K562 (cell line): ENCODE results near the gene FBLN7. TPM values are rescaled to one million over a fixed set of nuclear protein-coding genes. Genes with fewer than 3 reads are reported as not detected.

Experiments
- ATAC-seq: fragments of 200-7000 bp; cut with Tn5 transposase; 3 replicates; pipeline ENCODE4 v1.9.1; 2020; ENCODE audit warnings: moderate library complexity
- BruUV-seq: library from RNA; stranded (reverse); fragments of 400-500 nt; replicated peaks from 2 replicates; lab custom pipeline; 2021; lab: Mats Ljungman, UMichigan
- CTCF ChIA-PET: fragments of 300-600 bp; formaldehyde crosslinking; extraction: SDS; loops from one replicate; lab custom pipeline; 2021; ENCODE audit warnings: low intra/inter-chr PET ratio; lab: Yijun Ruan, JAX
- POLR2A ChIA-PET: fragments of 300-600, 350-650 bp; sonication (Branson Sonifier 250); formaldehyde crosslinking; extraction: SDS; loops from one replicate; lab custom pipeline; 2021; ENCODE audit warnings: antibody characterized with exemption, inconsistent platforms; lab: Yijun Ruan, JAX
- DNase-seq, 4 experiments: peaks; one replicate each; pipeline versions ENCODE4 v3.0.0 to v3.0.0-alpha.2; 2011 to 2018; ENCODE audit warnings: low spot score in 3 of 4, mixed read lengths in 3 of 4; ENCODE audit errors: extremely low read depth in 1 of 4
- FAIRE-seq: peaks from 2 replicates; lab custom pipeline; 2011; peaks lifted over from hg19 to GRCh38; lab: Jason Lieb, UNC
- H2AFZ ChIP-seq: 2 replicates; pipeline ENCODE4 v1.6.0; 2011; ENCODE audit warnings: low read depth, low read length, control low read depth, inconsistent platforms
- H3K27ac ChIP-seq: fragments of 200-600 bp; 3 replicates; pipeline ENCODE4 v1.8.0; 2011; ENCODE audit warnings: low read depth, mild to moderate bottlenecking, control low read depth, inconsistent platforms, low read length, moderate library complexity, mixed read lengths; ENCODE audit errors: extremely low read depth
- H3K27me3 ChIP-seq, 2 experiments: fragments of 300-600 bp in 1 of 2; 2 replicates in 1 of 2; 3 replicates in 1 of 2; pipeline versions ENCODE4 v1.6.0 to v1.8.0; 2011; ENCODE audit warnings: inconsistent platforms in 2 of 2, low read length in 2 of 2, mild to moderate bottlenecking in 1 of 2, mixed read lengths in 1 of 2, moderate library complexity in 1 of 2; ENCODE audit not compliant: control insufficient read depth in 2 of 2, insufficient read depth in 2 of 2
- H3K36me3 ChIP-seq: fragments of 300-600 bp; 3 replicates; pipeline ENCODE4 v1.8.0; 2011; ENCODE audit warnings: mild to moderate bottlenecking, low read length, inconsistent platforms; ENCODE audit not compliant: control insufficient read depth, insufficient read depth
- H3K4me1 ChIP-seq, 2 experiments: fragments of 200-600 bp in 1 of 2; replicated peaks in 1 of 2; 2 replicates in 1 of 2; 3 replicates in 1 of 2; pipeline versions ENCODE4 v1.5.1 to v1.8.0; 2011; ENCODE audit warnings: inconsistent platforms in 2 of 2, low read length in 2 of 2, mild to moderate bottlenecking in 1 of 2, mixed read lengths in 1 of 2, moderate library complexity in 1 of 2; ENCODE audit not compliant: control insufficient read depth in 2 of 2, insufficient read depth in 2 of 2
- H3K4me2 ChIP-seq: 2 replicates; pipeline ENCODE4 v1.6.1; 2011; ENCODE audit warnings: low read length, control low read depth, inconsistent platforms, mixed read lengths; ENCODE audit not compliant: insufficient read depth
- H3K4me3 ChIP-seq: fragments of 200-600 bp; sonication (generic), shearing (Covaris generic); 2 replicates; pipeline ENCODE4 v1.5.1; 2016; ENCODE audit warnings: control low read depth, inconsistent platforms
- H3K79me2 ChIP-seq: fragments of 200-600 bp; 3 replicates; pipeline ENCODE4 v1.8.0; 2011; ENCODE audit warnings: low read length, inconsistent platforms; ENCODE audit not compliant: control insufficient read depth, insufficient read depth
- H3K9ac ChIP-seq, 2 experiments: 2 replicates each; pipeline versions ENCODE4 v1.6.0 to v1.6.1; 2011; ENCODE audit warnings: low read depth in 2 of 2, low read length in 2 of 2, control low read depth in 1 of 2, inconsistent platforms in 1 of 2, mild to moderate bottlenecking in 1 of 2, mixed read lengths in 1 of 2; ENCODE audit not compliant: insufficient read depth in 1 of 2
- H3K9me1 ChIP-seq: one replicate; pipeline ENCODE4 v1.6.0; 2011; ENCODE audit warnings: inconsistent platforms, mild to moderate bottlenecking, low read length, moderate library complexity; ENCODE audit not compliant: control insufficient read depth, insufficient read depth
- H3K9me3 ChIP-seq: replicated peaks from 2 replicates; pipeline ENCODE4 v1.5.1; 2011; ENCODE audit warnings: low read depth, low read length, inconsistent platforms; ENCODE audit not compliant: control insufficient read depth, insufficient read depth
- H4K20me1 ChIP-seq: replicated peaks from 2 replicates; pipeline ENCODE4 v1.6.1; 2011; ENCODE audit warnings: low read length, inconsistent platforms, mixed read lengths; ENCODE audit not compliant: control insufficient read depth, insufficient read depth
- ELK3 ChIP-seq: fragments of 450-650 bp; formaldehyde crosslinking; IDR thresholded peaks from 2 replicates; pipeline ENCODE4 v1.4.0; 2020; ENCODE audit warnings: mild to moderate bottlenecking
- EP300 ChIP-seq: IDR thresholded peaks from 2 replicates; pipeline ENCODE4 v1.6.1; 2012; ENCODE audit warnings: low read length, improper control_type of control experiment
- HDAC2 ChIP-seq: fragments of 450-650 bp; IDR thresholded peaks from 2 replicates; pipeline ENCODE4 v1.6.1; 2016; ENCODE audit warnings: mild to moderate bottlenecking
- KDM1A ChIP-seq, 2 experiments: fragments of 450-650 bp; IDR thresholded peaks; 2 replicates each; pipeline ENCODE4 v1.6.1; 2016; ENCODE audit warnings: mild to moderate bottlenecking in 2 of 2
- SMARCA4 ChIP-seq: fragments of 450-650 bp; IDR thresholded peaks from 2 replicates; pipeline ENCODE4 v1.6.1; 2016
- TRIM24 ChIP-seq, 2 experiments: fragments of 450-650 bp; IDR thresholded peaks; 2 replicates each; pipeline ENCODE4 v1.6.1; 2016
- YY1 ChIP-seq, 3 experiments: IDR thresholded peaks; 2 replicates each; pipeline ENCODE4 v1.6.1; 2011; ENCODE audit warnings: low read length in 2 of 3, mild to moderate bottlenecking in 2 of 3, moderate library complexity in 2 of 3, borderline replicate concordance in 1 of 3, control low read depth in 1 of 3, low read depth in 1 of 3; ENCODE audit not compliant: insufficient read depth in 3 of 3, insufficient replicate concordance in 2 of 3, control insufficient read depth in 1 of 3, insufficient read length in 1 of 3; ENCODE audit errors: extremely low read depth in 1 of 3
- WGBS: fragments of 100-300 bp; shearing (Covaris generic); methylation state at CpG from one replicate; pipeline ENCODE4 v1.1.6; 2016; ENCODE audit warnings: low coverage, mixed read lengths; ENCODE audit not compliant: insufficient coverage; ENCODE audit errors: missing lambda C conversion rate; 5-methylcytosine and 5-hydroxymethylcytosine counted together
- in situ Hi-C: fragments of 300-500 bp; cut with MboI; formaldehyde crosslinking; loops from 4 replicates; pipeline ENCODE4 v1.15.0; 2018; ENCODE audit warnings: inconsistent platforms, mixed read lengths
- intact Hi-C: fragments of 100-400 bp; cut with micrococcal nuclease; formaldehyde crosslinking; loops from 2 replicates; pipeline ENCODE4 v1.14.2; 2022
- polyA plus RNA-seq, 8 experiments: library from polyadenylated mRNA; depleted of rRNA in 4 of 8; stranded (reverse) in 5 of 8; unstranded in 3 of 8; fragments of >200 nt; fragmentation: Nextera tagmentation in 2 of 8; fragmentation: Illumina TruSeq in 1 of 8; extraction: Ambion mirVana in 2 of 8; extraction: Trizol in 1 of 8; gene quantifications; 2 replicates each; pipeline versions ENCODE4 v1.2.1 to v1.2.3, GENCODE V29; 2011 to 2014; ENCODE audit warnings: inconsistent platforms in 1 of 8, missing spikeins in 1 of 8
- total RNA-seq, 7 experiments: library from RNA; depleted of rRNA in 6 of 7; stranded (reverse); fragments of >200 nt in 6 of 7; fragmentation: Illumina TruSeq in 2 of 7; extraction: Trizol in 2 of 7; gene quantifications; 2 replicates each; pipeline versions ENCODE4 v1.2.1 to v1.2.3, GENCODE V29; 2011 to 2021; ENCODE audit warnings: low replicate concordance in 1 of 7
- TF ChIP-seq, protein P1 (sequence below): sonication (generic); formaldehyde crosslinking; IDR thresholded peaks from 2 replicates; pipeline ENCODE4 v1.8.0; 2023; ENCODE audit warnings: missing genetic modification reagents, mild to moderate bottlenecking, borderline replicate concordance
- TF ChIP-seq, protein P2 (sequence below): sonication (generic); formaldehyde crosslinking; IDR thresholded peaks from 2 replicates; pipeline ENCODE4 v1.8.1; 2023; ENCODE audit warnings: mild to moderate bottlenecking, missing genetic modification reagents

Gene FBLN7
- total and polyA plus RNA-seq, 9 of the 15 experiments (the other 6 are each of a cell fraction or from before 2014, with no cell fraction given), result 0.13 TPM; not detected in 8

DNA sequence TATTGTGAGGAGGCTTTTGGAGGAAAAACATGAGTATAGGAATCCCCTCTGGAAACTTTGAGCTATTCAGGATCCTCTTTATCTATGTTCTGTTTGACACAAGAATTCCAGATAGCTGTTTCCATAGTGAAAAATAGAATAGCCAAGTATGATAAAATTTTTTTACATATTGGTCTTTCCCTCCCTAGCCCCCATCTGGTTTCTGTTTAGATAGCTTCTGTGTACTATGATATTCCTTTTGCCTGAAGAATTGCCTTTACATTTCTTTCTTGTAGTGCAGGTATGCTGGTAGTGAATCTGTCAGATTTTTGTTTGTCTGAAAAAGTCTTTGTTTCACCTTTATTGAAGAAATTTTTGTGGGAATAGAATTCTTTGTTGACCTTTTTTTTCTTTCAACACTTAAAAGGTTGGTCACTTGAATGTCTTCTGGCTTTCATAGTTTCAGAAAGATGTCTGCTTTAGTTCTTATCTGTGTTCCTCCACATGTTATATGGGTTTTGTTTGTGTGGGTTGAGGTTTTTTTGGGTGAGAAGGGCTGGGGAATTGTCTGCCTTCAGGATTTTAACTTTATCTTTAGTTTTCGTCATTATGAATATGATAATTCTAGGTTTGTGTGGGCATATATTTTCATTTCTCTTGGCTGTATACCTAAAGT is 29.9 kb upstream of the FBLN7 start:
- Histone ChIP-seq H3K4me1 (no peaks in the 10 kb centered on the region), H2AFZ (no peak overlapping the region), H3K27ac (peak overlapping the region; percentile 31; the same call in 1 of the 3 replicates), H3K36me3 (peaks cover 17% of the 10 kb centered on the region; the same call in 2 of the 3 replicates), H3K27me3 (no peaks in the 10 kb centered on the region), H3K9ac (no peak overlapping the region), H4K20me1 (no peaks in the 10 kb centered on the region), H3K9me1 (no peaks in the 10 kb centered on the region), H3K4me3 (no peak overlapping the region), H3K79me2 (no peaks in the 10 kb centered on the region), H3K4me2 (no peak overlapping the region), H3K9me3 (peaks cover 12% of the 10 kb centered on the region; the same call in 1 of the 2 replicates)
- peak; percentile 48 for FAIRE-seq
- CTCF ChIA-PET, result no interaction called here
- DNase-seq, result peak; percentile 25 to 60 (median 44)
- BruUV-seq, result no TSS peak
- in situ Hi-C loops, result no loop called here
- WGBS, result 10% methylated on average over 1 of the region's 1 CpG
- intact Hi-C loops, result loop anchor here (5.0 kb wide), 1 partner anchor 51 kb away; the partner anchor contains the start of gene TMEM87B
- peak; percentile 36; the same call in 1 of the 3 replicates for ATAC-seq
- POLR2A ChIA-PET, result interaction anchor here (0.8 to 1.3 kb wide), 3 partner anchors 8 to 23 kb away, joined by 3 to 5 read pairs (median 3); no protein-coding TSS in a partner anchor
- TF ChIP-seq YY1 (IDR thresholded peaks at IDR 0.05; ENCODE audit: borderline replicate concordance in 1 of 3, control insufficient read depth in 1 of 3, extremely low read depth in 1 of 3, insufficient read depth in 3 of 3, insufficient read length in 1 of 3, insufficient replicate concordance in 2 of 3, low read depth in 1 of 3, low read length in 2 of 3) (no peak), TRIM24 (IDR thresholded peaks at IDR 0.05) (peak; percentile 28 to 69; a peak in 3 of 4 replicates), HDAC2 (0 out of 2 replicates have a peak, but pooled peaks have one; percentile 15), EP300 (peak; percentile 54; the same call in 1 of the 2 replicates), KDM1A (IDR thresholded peaks at IDR 0.05) (peak; percentile 61 to 69; a peak in 3 of 4 replicates), SMARCA4 (peak; percentile 71), ELK3 (CRISPR knock-in tag) (no peak)
- TF ChIP-seq, protein P1, sequence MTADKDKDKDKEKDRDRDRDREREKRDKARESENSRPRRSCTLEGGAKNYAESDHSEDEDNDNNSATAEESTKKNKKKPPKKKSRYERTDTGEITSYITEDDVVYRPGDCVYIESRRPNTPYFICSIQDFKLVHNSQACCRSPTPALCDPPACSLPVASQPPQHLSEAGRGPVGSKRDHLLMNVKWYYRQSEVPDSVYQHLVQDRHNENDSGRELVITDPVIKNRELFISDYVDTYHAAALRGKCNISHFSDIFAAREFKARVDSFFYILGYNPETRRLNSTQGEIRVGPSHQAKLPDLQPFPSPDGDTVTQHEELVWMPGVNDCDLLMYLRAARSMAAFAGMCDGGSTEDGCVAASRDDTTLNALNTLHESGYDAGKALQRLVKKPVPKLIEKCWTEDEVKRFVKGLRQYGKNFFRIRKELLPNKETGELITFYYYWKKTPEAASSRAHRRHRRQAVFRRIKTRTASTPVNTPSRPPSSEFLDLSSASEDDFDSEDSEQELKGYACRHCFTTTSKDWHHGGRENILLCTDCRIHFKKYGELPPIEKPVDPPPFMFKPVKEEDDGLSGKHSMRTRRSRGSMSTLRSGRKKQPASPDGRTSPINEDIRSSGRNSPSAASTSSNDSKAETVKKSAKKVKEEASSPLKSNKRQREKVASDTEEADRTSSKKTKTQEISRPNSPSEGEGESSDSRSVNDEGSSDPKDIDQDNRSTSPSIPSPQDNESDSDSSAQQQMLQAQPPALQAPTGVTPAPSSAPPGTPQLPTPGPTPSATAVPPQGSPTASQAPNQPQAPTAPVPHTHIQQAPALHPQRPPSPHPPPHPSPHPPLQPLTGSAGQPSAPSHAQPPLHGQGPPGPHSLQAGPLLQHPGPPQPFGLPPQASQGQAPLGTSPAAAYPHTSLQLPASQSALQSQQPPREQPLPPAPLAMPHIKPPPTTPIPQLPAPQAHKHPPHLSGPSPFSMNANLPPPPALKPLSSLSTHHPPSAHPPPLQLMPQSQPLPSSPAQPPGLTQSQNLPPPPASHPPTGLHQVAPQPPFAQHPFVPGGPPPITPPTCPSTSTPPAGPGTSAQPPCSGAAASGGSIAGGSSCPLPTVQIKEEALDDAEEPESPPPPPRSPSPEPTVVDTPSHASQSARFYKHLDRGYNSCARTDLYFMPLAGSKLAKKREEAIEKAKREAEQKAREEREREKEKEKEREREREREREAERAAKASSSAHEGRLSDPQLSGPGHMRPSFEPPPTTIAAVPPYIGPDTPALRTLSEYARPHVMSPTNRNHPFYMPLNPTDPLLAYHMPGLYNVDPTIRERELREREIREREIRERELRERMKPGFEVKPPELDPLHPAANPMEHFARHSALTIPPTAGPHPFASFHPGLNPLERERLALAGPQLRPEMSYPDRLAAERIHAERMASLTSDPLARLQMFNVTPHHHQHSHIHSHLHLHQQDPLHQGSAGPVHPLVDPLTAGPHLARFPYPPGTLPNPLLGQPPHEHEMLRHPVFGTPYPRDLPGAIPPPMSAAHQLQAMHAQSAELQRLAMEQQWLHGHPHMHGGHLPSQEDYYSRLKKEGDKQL, result no peak
- TF ChIP-seq, protein P2, sequence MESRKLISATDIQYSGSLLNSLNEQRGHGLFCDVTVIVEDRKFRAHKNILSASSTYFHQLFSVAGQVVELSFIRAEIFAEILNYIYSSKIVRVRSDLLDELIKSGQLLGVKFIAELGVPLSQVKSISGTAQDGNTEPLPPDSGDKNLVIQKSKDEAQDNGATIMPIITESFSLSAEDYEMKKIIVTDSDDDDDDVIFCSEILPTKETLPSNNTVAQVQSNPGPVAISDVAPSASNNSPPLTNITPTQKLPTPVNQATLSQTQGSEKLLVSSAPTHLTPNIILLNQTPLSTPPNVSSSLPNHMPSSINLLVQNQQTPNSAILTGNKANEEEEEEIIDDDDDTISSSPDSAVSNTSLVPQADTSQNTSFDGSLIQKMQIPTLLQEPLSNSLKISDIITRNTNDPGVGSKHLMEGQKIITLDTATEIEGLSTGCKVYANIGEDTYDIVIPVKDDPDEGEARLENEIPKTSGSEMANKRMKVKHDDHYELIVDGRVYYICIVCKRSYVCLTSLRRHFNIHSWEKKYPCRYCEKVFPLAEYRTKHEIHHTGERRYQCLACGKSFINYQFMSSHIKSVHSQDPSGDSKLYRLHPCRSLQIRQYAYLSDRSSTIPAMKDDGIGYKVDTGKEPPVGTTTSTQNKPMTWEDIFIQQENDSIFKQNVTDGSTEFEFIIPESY (CRISPR knock-in tag), result 0 out of 2 replicates have a peak, but pooled peaks have one; percentile 8
